ENCODE measurements around the gene NUP93.

Gene NUP93

DNA sequence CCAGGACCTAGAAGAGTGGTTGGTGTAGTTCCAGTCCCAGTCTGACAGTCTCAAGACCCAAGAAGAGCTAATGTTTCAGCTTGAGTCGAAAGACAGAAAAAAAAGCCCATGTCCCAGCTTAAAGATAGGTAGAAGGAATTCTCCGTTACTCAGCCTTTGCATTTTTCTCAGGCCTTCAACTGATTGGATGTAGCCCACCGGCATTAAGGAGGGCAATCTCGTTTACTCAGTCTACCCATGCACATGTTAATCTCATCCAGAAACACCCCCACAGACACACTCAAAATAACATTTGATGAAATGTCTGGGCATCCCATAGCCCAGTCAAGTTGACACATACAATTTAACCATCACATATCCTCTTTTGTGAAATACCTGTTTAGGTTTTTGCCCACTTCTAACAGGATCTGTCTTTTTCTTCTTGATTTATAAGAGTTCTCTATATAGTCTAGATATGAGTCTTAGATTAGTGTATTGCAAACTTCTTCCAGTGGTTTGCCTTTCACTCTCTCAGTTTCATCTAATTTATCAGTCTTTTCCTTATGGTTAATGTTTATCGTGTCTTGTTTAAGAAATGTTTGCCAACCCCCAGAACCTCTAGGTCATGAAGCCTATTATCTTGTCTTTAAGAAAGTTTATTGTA lies 7.6 kb upstream of the NUP93 start:
- H3K36me3 Mint-ChIP-seq (ENCODE audit: low read depth), result no peaks in the 10 kb centered on the region
- H3K9me3 Mint-ChIP-seq, result peaks cover 5% of the 10 kb centered on the region
- no peaks in the 10 kb centered on the region for H3K27me3 Mint-ChIP-seq (ENCODE audit: low read depth)
- no peaks in the 10 kb centered on the region for H3K4me1 Mint-ChIP-seq
- TF ChIP-seq, protein P1, sequence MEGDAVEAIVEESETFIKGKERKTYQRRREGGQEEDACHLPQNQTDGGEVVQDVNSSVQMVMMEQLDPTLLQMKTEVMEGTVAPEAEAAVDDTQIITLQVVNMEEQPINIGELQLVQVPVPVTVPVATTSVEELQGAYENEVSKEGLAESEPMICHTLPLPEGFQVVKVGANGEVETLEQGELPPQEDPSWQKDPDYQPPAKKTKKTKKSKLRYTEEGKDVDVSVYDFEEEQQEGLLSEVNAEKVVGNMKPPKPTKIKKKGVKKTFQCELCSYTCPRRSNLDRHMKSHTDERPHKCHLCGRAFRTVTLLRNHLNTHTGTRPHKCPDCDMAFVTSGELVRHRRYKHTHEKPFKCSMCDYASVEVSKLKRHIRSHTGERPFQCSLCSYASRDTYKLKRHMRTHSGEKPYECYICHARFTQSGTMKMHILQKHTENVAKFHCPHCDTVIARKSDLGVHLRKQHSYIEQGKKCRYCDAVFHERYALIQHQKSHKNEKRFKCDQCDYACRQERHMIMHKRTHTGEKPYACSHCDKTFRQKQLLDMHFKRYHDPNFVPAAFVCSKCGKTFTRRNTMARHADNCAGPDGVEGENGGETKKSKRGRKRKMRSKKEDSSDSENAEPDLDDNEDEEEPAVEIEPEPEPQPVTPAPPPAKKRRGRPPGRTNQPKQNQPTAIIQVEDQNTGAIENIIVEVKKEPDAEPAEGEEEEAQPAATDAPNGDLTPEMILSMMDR (IDR thresholded peaks at IDR 0.05; ENCODE audit: unreplicated experiment in 3 of 3), result no peak
- no peak overlapping the region for H3K4me3 Mint-ChIP-seq
- no peak overlapping the region for H3K27ac Mint-ChIP-seq

- H3K36me3 Mint-ChIP-seq (ENCODE audit: low read depth), result no peaks in the 10 kb centered on the region
- H3K4me1 Mint-ChIP-seq, result peaks cover 5% of the 10 kb centered on the region
- H3K4me3 Mint-ChIP-seq, result no peak overlapping the region
- TF ChIP-seq, protein P1 (IDR thresholded peaks at IDR 0.05; ENCODE audit: unreplicated experiment in 3 of 3), result no peak
- no peaks in the 10 kb centered on the region for H3K27me3 Mint-ChIP-seq (ENCODE audit: low read depth)
- H3K27ac Mint-ChIP-seq, result no peak overlapping the region
- peaks cover 5% of the 10 kb centered on the region for H3K9me3 Mint-ChIP-seq
Observed at GRCh38 chr16:56724191-56724590, 5.7 kb upstream of the NUP93 start.

GRCh38 chr16:56726283-56726682 lies 3.6 kb upstream of the NUP93 start:
- Mint-ChIP-seq H3K27ac (no peak overlapping the region), H3K36me3 (ENCODE audit: low read depth) (no peaks in the 10 kb centered on the region), H3K9me3 (peaks cover 5% of the 10 kb centered on the region), H3K4me3 (no peak overlapping the region), H3K4me1 (peaks cover 11% of the 10 kb centered on the region), H3K27me3 (ENCODE audit: low read depth) (no peaks in the 10 kb centered on the region)
- TF ChIP-seq, protein P1 (IDR thresholded peaks at IDR 0.05; ENCODE audit: unreplicated experiment in 3 of 3), result no peak

DNA sequence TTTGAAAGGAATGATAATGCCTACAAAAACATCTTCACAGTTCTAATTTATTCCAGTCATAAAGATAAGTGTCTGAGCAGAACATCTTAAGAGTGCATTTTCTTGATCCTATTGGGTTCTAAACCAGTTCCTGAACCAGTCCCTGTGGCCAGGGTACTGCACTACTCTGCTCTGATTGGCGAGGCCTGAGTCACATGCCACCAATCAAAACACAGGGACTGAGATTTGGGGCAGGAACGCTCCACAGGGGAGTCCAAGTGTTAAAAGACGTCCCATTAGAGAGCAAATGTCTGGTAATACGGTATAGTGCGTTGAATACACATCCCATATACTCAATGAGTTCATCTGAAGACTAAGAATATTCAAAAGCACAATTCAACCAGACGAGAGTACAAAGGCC lies 3.0 kb upstream of the NUP93 start:
- Mint-ChIP-seq H3K27ac (no peak overlapping the region), H3K27me3 (ENCODE audit: low read depth) (no peaks in the 10 kb centered on the region), H3K4me3 (peak overlapping the region in 2 of 3 experiments; percentile 34 to 43), H3K4me1 (peaks cover 11% of the 10 kb centered on the region), H3K9me3 (peaks cover 5% of the 10 kb centered on the region), H3K36me3 (ENCODE audit: low read depth) (no peaks in the 10 kb centered on the region)
- TF ChIP-seq, protein P1 (IDR thresholded peaks at IDR 0.05; ENCODE audit: unreplicated experiment in 3 of 3), result no peak

- peaks cover 2% of the 10 kb centered on the region for H3K9me3 Mint-ChIP-seq
- TF ChIP-seq, protein P1 (IDR thresholded peaks at IDR 0.05; ENCODE audit: unreplicated experiment in 3 of 3), result no peak
- H3K27ac Mint-ChIP-seq, result no peak overlapping the region
Observed at GRCh38 chr16:56728027-56728426, 1.9 kb upstream of the NUP93 start.

More at GRCh38 chr16:56728027-56728426, 1.9 kb upstream of the NUP93 start:
- Mint-ChIP-seq H3K27me3 (ENCODE audit: low read depth) (no peaks in the 10 kb centered on the region), H3K4me1 (peaks cover 11% of the 10 kb centered on the region), H3K4me3 (no peak overlapping the region), H3K36me3 (ENCODE audit: low read depth) (no peaks in the 10 kb centered on the region)

Data from nephron (organoid).